HG02623 (cell line): ENCODE data around the gene ZDHHC11.
A peak's percentile ranks its signal among the peaks of the same experiment; 100 is the strongest.

ENCODE experiments used
- ATAC-seq: cut with Tn5 transposase; IDR thresholded peaks from one replicate; pipeline ENCODE4 v1.9.1; 2021; ENCODE audit warnings: moderate library complexity; ENCODE audit not compliant: unreplicated experiment

Gene ZDHHC11, protein sequence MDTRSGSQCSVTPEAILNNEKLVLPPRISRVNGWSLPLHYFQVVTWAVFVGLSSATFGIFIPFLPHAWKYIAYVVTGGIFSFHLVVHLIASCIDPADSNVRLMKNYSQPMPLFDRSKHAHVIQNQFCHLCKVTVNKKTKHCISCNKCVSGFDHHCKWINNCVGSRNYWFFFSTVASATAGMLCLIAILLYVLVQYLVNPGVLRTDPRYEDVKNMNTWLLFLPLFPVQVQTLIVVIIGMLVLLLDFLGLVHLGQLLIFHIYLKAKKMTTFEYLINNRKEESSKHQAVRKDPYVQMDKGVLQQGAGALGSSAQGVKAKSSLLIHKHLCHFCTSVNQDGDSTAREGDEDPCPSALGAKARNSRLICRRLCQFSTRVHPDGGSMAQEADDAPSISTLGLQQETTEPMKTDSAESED

DNA sequence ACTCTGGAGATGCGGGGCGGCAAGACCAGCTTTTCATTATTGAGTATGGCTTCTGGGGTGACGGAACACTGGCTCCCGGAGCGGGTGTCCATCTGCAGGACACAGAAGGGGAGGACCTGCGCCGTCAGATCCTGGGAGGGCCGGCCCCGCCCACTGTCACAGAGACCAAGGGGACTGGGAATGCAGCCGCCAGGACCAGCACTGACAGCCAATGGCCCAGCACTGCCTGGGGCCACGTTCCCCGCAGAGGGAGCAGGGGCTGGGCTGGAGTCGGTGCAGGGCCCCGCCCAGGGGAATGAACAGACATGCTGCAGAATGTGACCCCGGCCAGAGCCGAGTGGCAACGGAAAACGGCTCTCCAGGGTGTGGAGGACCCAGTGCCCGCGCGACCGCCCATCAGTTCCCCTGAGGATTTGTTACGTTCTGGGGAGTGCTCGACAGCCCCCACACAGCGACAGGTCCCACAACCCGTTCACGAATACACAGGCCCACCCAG, at the start of gene ZDHHC11:
Gene ZDHHC11, minus strand, starts transcription at position 476 of the 496 bp plus-strand sequence. Its CDS starts 384 bp downstream, at position 92.
- ATAC-seq, result no peak

DNA sequence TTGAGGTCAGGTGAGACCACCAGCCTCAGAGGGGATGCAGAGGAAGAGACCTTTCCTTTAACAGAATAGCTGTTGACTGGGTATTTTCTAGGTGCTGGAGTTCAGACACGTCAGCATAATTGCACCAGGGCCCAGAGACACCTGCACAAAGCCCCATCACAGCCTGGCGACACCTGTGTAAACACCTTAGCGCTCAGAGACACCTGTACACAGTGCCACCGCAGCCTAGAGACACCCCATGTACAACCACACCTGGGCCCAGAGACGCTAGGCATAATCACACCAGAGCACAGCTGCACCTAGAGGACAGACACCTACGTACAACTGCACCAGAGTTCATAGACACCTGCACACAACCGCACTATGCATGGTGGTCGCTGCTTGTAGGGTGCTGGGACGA, 42.9 kb upstream of the ZDHHC11 start:
- no peak for ATAC-seq

DNA sequence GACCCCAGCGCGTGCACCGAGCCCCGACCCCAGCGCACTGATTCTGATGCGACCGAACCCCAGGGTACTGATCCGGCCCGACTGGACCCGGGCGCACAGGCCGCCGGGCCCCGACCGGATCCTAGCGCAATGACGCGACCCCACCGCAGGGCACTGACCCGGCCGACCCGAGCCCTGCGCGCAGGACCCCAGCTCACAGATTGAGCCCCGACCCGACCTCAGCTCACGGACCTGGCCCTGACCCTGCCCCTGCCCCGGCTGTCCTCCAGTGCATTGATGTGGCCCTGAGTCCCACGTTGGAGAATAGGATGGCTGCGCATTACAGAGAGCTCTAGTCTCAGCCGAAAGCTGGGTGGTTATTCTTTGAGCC, 42.3 kb upstream of the ZDHHC11 start:
- peak; percentile 10 for ATAC-seq

DNA sequence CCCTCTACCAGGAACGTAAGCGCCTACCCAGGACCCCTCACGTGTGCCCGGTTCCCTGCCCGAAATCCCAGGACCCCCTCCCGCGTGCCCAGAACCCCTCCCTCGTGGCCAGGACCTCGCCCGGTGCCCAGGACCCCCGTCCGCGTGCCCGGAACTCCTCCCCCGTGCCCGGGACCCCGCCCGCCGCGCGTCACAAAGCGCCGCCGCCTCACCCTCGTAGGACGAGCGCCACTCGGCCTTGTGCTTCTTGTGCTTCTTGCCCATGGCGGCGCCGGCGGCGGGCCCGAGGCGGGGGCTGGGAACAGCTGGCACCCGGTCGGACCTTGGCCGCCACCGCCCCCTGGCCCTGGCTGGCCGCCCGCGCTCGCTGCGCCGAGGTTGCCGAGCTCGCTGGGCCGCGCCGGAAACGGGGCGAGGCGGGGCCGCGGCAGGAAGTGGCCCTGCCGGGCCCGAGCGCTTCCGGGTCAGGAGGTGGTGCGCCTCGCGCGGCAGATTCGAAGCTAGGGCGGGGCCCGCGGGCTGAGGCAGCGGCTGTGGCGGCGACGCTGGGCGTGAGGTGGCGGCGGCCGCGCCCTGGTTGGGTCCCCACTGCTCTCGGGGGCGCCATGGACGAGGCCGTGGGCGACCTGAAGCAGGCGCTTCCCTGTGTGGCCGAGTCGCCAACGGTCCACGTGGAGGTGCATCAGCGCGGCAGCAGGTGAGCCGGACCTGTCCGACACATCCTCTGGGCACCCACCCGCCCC, 41.8 kb upstream of the ZDHHC11 start, which contains the start of the genes BRD9 and TRIP13:
Gene BRD9, minus strand, starts transcription at position 408 of the 743 bp plus-strand sequence. Its CDS starts 144 bp downstream, at position 264.
Gene TRIP13, plus strand, starts transcription at position 491 of the 743 bp plus-strand sequence. Its CDS starts 115 bp downstream, at position 606.
- peak; percentile 93 for ATAC-seq

DNA sequence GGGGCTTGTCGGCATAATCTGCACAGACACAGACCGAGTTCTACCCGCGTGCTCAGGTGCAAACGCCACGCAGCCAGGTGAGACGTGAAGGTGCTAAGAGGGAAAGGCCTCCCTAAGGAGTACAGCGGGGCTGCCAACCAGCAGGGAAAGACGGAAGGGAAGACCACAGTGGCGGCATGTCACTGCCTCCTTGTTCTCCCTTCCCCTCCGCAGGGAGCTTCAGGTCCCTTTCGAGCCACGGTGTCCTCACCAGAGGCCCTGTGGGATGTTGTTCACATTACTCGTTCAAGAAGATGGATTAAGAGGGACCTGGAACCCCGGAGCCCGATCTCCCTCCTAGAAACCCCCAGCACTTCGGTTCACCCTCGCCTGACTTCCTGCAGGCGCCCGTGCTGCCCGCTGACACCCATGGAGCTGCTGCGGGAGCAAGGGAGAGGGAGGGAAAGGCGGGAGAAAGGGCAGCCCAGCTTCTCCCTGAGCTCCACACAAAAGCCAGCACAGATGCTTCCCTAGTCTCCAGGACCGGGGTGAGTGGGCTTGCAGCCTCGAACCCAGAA, 41.1 kb upstream of the ZDHHC11 start:
- ATAC-seq, result no peak

DNA sequence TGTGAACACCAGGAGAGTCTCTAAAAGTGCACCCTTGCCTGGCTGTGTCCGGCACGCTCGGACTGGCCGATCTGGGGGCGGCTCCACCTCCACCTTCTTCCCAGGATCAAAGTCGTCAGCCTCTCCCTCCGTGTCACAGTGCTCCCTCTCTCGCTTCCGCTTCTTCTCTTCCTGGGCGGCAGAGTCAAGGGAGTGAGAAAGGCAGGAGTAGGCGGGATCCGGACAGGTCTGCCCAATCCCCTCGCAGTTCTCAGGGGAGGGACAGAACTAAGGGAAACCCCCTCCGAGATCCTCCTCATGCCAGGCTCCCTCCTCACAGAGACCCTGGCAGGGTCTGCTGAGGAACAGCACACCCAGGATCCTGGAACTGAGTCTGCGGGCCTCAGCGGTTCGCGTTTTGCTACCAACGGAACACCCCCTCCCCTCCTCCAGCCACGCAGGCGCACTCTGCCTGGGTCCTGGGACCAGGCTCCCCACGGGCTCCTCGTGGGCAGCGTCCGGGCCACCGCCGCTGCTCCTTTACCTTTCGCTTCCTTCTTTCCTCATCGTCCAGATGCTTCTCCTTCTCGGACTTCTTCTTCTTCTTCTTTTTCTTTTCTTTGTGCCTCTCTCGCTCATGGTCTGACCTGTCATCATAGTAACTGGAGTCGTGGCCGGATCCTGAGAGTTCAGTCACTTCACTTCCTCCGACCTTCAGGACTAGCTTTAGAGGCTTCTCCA, 40.5 kb upstream of the ZDHHC11 start:
- ATAC-seq, result no peak

DNA sequence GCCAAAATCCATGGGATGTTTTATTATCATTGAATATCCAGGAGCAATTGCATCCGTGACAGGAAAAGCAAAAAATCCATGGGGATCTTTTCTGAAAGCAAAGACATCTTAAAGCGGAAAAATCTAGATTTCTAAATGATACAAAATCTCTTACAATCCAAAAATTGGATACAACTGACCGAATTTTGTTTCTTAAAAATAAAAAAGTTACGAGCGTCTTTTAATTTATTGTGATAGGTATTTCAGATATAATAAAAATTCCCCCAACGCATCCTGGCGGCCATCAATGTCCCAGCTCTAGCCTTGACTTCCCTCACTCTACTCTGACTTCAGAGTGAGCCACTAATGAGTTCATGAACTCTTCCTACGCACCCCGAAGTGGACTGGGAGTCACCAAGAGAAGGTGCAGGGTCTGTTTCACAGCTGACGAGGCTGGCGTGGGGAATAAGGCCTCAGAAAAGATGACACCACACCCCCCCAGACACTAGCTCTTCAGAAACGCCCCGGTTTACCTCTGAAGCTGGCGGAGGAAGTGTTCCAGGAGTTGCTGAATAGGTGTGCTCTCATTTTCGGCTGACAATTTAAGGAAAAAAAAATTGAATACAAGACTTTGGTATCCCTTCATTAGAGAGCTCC, 38.4 kb upstream of the ZDHHC11 start:
- no peak for ATAC-seq

DNA sequence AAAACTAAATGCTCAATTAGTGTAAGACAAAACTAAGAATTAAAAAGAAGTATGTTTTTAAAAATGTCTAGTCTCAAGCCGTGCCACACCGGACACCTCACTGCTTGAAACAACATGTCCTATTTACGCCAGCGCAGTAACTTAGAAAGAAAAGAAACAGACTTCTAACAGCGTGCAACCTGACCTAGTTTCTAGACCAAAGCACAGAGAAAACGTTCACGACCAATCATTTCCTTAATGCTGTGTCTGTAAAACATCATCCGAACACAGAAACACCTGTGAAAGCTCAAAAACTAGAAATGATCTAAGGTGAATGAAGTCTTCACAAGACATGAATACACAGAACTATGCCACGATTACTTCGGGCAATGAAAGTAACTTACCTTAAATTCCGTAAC, 37.9 kb upstream of the ZDHHC11 start:
- ATAC-seq, result no peak

DNA sequence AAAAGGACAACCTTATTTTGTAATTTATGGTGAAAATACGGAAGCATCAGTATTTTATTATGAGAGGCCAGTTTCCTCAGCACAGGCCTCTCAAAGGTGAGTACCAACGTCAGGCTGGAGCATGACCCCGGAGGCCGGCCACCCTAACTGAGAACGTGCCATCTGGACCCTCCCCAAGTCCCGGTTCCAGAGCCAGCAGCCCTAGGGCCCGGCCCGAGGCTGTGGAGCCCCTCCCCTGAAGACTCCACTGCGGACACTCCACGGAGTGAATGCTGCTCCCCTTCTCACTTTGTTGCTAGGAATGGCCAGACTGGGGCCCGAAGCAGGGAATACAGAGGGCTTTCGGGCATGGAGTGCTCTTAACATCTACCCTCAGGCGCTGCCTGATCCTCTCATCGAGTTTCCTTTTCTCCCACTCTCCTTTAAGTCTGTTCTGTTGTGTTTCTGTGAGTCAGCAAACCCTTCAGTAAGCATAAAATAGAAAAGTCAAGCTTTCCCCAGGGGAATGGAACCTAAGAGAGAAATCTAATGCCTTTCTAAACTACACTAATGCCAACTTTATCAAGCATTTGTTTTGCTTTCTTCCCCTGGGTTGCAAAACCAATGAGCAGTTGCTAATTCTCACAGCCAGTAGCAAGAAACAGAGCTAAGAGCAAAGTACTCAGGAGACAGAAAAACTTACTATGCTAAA, 37.3 kb upstream of the ZDHHC11 start:
- ATAC-seq, result no peak

DNA sequence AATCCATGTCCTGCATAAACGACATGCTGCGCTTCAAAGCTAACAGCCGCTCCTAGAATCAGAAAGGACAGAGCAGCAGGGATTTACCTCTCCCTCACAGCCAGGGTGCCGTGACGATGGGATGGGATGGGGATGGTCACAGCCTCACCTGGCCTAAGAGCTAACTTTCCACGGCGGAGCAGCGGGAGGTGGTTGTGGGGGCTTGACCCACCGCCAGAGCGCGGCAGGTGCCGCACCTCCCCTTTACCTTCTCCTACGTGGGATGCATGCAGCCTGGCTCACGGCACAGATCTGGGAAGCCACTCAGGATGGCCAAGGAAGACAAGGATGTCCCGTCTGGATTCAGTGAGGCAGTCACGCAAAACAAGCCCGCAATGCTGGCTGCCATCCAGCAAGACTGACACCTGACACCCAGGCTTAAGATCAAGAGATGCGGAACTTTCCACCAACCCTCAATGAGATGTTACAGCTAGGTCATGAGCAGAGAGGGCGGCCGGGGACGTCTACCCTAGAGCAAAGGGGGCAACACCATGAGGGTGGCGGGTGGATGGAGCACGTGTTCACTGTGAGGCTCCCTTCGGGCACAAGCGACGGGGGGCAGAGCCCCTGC, 36.0 kb upstream of the ZDHHC11 start:
- no peak for ATAC-seq

DNA sequence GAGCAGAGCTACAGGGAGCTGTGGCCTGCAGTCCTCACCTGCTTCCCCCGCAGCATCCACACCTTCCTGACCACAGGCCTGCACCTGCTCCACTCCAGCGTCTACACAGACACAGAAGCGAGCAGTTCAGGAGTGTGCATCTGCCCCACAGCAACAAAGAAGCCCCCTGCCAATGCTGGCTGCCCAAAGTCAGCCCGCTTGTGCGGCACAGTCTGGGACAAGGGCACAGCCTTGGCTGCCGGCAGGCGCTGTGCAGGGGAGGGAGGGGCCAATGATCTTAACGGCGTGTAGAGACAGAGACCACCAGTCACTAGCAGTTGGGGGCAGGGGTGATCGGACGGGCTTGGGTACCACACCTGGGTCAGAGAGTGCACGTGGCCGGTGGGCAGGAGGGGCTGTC, 35.2 kb upstream of the ZDHHC11 start:
- no peak for ATAC-seq

DNA sequence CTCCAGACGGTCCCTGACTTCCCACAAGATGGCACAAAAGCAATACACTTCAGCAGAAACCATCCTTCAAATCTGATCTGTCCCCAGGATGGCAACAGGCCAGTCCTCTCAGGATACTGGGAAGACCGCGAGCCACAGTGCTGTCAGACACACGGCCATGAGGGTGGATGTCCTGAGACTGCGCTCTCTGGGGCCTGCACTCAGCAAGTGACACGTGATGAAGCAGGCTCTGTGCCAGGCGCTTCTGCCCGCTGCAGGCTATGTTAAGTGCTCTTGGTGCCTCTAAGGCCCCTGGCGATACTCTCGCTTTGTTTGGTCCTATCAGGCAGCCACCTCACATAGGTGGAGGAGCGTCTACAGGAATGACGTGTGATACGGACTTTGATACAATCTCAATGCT, 34.7 kb upstream of the ZDHHC11 start:
- ATAC-seq, result no peak

DNA sequence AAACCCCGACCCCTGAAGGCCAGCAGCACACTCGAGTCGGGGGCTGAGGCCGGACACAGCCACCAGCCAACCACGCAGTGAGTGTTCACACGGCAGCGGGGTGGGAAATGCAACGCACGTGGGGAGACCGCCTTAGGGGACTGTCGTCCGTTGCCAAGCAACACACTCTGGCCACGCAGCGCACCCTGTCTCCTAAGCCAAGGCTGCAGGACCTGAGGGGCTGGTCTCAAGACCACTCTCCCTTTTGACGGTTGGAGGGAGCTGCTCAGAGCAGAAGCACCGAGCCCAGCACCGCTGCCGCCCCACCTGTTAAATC, 34.3 kb upstream of the ZDHHC11 start:
- ATAC-seq, result no peak

DNA sequence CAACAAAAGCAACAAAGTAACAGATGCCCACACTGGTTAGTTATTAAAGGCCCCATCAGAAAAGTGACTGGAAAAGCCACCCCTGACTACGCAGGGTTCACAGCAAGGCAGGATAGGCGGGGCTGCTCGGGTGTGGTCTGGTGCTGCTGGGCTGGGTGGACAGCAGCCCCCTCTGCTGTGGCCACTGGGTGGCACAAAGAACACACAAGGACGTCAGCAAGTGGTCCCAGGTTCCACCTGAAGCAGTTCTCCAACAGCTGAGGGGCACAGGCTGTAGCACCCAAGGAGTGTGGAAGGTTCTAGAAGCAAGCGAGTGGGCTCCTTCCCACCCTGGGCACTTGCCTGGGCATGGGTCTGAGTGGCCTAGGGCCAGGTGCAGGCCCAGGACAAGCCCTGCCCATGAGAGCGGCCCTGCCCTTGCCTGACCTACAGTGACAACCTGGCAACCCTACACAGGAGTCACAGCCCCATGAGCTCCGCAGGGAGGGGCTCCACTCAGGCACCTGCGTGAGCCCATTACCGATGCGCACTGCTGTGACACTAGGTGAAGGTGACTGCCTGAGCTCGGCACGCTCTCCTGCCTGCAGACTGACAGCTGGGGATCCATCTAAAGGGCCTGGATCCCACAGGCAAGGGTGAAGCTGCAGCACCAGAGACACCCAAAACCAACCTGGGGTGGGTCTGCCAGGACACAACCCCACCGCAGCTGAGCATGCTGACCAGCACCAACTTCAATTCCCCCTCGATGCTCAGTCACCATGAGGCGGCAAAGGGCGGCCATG, 33.8 kb upstream of the ZDHHC11 start:
- no peak for ATAC-seq

DNA sequence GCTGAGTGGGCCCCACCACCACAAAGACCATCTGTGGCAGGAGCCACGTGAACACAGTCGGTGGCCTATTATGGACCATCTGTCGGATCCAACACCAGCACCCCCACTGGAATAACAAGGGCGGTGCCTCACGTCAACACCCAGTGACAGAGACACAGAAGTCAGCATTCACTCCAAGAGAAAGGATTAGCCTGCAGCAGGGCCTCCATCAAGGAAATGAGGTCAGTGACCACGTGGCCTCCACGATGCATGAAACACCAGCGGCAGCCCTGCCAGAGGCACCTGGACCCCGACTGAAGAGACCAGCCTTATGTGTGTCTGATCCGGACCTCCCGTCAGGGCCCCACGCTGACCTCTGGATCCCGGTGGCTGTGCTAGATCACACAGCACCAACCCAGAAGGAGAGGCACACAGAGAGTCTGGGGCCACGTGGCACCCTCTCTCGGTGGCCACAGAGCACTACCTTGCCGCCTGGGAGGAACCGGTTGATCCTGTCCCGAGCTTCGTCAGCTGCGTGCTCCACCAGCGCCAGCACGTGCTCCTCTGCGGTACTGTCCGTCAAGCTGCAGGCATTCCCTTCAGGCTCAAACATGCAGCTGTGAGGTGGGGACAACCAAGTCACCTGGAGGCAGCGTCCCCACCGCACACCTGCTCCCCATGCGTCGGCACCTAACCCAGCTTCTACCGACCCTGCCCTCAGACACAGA, 32.8 kb upstream of the ZDHHC11 start:
- no peak for ATAC-seq

DNA sequence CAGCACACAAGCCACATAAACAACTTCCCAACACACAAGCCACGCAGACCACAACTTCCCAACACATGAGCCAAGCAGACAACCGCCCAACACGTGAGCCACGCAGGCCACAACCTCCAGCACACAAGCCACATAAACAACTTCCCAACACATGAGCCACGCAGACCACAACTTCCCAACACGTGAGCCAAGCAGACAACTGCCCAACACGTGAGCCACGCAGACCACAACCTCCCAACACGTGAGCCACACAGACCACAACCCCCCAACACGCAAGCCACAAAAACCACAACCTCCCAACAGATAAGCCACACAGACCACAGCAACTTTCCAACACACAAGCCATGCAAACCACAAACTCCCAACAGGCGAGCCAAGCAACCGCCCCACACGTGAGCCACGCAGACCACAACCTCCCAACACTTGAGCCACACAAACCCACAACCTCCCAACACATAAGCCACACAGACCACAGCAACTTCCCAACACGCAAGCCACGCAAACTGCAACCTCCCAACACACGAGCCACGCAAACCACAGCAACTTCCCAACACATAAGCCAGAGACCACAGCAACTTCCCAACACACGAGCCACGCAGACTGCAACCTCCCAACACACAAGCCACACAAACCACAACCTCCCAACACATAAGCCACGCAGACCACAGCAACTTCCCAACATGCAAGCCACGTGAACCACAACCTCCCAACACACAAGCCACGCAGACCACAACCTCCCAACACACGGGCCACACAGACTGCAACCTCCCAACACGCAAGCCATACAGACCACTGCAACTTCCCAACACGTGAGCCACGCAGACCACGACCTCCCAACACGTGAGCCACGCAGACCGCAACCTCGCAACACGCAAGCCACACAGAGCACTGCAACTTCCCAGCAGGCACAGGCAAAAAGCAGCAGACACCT, 31.7 kb upstream of the ZDHHC11 start:
- ATAC-seq, result no peak

DNA sequence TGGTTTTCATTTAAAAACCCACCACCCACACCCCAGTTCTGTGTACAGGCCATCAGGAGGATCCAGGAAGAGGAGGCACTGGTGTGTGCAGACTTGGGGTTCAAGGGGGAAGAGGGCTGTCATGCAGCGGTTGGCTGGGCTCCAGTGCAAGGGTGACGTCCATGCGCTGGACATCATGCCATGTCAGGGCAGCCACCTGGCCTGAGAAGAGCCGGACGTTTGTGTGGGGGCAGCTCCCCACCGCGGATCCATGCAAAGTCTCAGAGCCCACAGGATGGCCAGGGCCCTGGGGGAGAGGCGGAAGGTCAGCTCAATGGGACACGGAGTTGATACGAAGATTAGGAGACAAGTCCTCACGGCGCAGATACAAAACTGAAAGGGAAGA, 30.8 kb upstream of the ZDHHC11 start:
- ATAC-seq, result no peak
